ENCODE results near the gene RELL2.

DNA sequence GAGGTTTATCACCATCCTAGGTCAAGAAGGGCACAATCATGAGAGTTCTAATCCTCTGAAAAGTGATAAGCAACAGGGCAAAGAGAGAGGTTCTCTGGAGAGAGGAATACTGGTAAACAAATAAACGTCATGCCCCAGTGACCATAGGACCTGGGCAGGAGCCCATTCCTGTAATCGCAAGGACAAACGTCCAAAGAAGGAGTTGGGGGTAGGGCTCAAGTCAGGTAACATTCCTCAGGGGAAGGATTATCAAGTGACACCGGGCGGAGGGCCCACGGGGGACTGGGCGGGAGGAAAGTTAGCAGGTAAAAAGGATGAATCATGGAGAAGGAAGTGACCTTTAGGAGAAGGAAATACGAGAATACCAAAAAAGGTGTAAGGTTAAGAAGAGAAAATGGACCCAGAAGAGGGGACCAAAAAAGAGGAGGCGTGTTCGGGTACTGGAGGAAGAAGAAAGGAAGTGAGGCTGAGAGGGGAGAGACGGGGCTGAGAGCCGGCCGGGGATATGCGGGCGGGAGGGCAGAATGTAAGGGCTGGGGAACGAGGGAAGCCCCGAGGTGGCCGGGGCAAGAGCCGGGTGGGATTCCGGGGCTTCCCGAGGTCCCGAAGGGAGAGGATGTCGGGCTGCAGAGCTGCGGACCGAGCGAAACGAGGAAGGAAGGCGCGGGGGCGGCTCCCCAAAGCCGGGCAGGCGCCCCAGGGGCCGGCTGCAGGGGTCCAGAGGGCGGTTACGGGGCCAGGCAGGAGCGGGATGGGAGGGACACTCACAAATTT, 18.6 kb upstream of the RELL2 start:
- TF ChIP-seq, protein P1, sequence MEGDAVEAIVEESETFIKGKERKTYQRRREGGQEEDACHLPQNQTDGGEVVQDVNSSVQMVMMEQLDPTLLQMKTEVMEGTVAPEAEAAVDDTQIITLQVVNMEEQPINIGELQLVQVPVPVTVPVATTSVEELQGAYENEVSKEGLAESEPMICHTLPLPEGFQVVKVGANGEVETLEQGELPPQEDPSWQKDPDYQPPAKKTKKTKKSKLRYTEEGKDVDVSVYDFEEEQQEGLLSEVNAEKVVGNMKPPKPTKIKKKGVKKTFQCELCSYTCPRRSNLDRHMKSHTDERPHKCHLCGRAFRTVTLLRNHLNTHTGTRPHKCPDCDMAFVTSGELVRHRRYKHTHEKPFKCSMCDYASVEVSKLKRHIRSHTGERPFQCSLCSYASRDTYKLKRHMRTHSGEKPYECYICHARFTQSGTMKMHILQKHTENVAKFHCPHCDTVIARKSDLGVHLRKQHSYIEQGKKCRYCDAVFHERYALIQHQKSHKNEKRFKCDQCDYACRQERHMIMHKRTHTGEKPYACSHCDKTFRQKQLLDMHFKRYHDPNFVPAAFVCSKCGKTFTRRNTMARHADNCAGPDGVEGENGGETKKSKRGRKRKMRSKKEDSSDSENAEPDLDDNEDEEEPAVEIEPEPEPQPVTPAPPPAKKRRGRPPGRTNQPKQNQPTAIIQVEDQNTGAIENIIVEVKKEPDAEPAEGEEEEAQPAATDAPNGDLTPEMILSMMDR (IDR thresholded peaks at IDR 0.05; ENCODE audit: insufficient read depth, low read length) = no peak
- TF ChIP-seq POLR2AphosphoS5 (IDR thresholded peaks at IDR 0.05; ENCODE audit: low read depth) = no peak
- no peak for TF ChIP-seq REST (IDR thresholded peaks at IDR 0.05; ENCODE audit: insufficient replicate concordance, low read depth)
